Stimulated activated CD4-positive, alpha-beta T cell treated with anti-CD3 and anti-CD28 coated beads, TNF-alpha, amount 100 ng/mL, for 1 hour (primary cell): ENCODE results near the gene AKT2.
"Not testable (repeated sequence)": the region's sequence is repeated elsewhere in the genome, so short reads cannot be mapped to it uniquely, and the experiment has no call there.

Experiments used
- DNase-seq, 3 donors: peaks; one replicate each; pipeline ENCODE4 v3.0.0-alpha.2; 2020; ENCODE audit warnings: low read depth in 3 of 3, low spot score in 1 of 3

Gene AKT2

DNA sequence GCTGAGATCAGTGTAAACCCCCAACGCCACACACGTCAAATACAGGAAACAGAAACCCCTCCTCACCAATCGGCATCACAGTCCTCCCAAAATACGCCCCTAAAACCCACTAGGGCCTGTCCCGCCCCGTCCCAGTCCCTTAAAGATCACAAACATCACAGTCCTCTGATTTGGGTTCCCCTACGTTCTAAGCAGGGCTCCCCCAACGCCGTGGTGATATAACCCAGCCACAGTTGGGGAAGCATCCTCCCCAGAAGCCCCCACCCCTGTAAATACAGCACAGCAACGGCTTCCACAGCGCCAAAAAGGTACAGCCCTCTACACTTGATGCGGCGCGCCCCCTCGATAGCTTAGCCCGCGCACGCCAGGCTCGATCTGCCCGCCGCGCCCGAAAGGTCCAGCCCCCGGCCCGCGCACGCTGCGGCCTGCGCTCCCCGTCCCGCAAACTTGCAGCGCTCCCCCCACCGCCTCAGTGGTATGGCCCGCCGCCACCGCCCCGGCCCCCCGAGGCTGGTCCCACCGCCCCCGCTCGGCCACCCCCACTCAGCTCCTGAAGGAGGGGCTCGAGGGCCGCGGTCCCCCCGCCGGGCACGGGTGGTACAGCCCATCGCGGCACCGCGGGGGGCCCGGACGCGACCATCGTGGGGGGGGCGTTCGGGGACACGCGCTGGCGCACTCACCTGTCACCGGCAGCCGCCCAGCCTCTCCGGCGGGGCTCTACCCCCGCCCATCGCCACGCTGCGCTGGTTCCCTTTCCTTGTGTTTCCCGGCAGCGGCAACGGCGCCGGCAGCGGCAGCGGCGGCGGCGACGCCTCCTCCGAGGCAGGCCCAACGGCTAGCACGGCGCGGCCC, at the start of gene AKT2:
TSS of gene AKT2 (minus strand) at position 845 of the 852 bp plus-strand sequence. CDS start 20,078 bp downstream, outside the sequence.
- DNase-seq: peak; percentile 41 to 60 (median 51)

DNA sequence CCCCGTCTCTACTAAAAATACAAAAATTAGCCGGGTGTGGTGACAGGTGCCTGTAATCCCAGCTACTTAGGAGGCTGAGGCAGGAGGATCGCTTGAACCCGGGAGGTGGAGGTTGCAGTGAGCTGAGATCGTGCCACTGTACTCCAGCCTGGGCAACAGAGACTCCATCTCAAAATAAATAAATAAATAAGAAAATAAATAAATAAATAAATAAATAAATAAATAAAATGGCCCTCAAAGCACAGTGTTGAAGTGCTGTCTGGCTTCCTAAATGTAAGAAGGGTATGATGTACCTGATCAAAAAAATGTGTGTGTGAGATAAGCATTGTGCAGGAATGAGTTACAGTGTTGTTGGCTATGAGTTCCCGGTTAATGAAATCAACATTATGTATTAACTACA, 47.9 kb upstream of the AKT2 start:
- DNase-seq: not testable (repeated sequence)

DNA sequence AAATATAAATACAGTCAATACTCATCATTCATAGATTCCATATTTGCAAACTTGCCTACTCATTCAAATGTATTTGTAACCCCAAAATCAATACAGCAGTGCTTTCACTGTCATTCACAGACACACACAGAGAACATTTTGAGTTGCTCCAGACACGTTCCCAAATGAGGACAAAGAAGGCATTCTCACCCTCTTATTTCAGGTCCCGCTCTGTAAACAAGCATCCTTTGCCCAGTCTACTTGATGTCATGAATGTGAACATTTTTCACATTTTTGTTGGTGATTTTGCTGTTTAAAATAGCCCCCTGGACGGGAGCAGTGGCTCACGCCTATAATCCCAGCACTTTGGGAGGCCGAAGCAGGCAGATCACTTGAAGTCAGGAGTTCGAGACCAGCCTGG, 47.5 kb upstream of the AKT2 start:
- DNase-seq: no peak

GRCh38 chr19:40331052-40331451, 45.9 kb upstream of the AKT2 start:
- DNase-seq: no peak

DNA sequence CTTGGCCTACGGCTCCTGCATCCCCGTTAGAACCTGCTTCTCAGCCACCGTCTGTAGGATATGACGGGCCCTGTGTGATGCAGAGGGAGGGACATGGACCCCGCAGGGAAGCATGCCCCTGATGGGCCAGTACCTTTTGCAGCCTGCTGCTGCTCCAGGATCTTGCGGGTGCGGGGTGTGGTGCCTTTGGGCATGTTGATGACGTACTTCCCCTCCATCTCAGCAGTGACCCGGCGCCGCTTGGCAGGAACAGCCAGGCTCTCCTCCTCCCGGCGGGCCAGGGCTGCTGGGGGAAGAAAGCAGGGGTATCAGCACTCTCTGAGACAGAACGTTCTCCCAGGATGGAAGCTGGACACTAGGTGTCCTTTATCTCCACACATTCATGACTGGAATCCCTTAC, 41.1 kb upstream of the AKT2 start:
- DNase-seq: no peak

DNA sequence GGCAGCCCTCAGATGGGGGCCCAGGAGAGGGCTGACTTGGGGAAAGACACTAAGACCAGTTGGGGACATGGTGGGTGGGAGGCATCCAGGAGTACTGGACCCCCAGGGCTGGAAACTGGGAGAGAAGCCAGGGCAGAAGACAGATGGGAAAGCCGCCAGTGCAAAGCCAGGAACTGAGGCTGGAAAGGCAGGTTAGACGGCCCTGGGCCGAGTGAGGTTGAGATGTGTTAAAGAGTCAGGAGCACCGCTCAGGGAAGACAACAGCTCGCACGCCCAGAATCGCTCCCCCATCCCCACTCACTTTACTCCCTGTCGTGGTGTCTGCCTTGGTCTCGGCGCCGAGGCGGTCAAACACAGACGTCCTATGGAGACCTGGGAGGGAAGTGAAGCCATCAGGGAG, 38.6 kb upstream of the AKT2 start:
- no peak for DNase-seq

GRCh38 chr19:40322951-40323615, 37.9 kb upstream of the AKT2 start:
- DNase-seq: no peak

- no peak for DNase-seq
Observed at GRCh38 chr19:40322271-40322610, 37.1 kb upstream of the AKT2 start.

DNA sequence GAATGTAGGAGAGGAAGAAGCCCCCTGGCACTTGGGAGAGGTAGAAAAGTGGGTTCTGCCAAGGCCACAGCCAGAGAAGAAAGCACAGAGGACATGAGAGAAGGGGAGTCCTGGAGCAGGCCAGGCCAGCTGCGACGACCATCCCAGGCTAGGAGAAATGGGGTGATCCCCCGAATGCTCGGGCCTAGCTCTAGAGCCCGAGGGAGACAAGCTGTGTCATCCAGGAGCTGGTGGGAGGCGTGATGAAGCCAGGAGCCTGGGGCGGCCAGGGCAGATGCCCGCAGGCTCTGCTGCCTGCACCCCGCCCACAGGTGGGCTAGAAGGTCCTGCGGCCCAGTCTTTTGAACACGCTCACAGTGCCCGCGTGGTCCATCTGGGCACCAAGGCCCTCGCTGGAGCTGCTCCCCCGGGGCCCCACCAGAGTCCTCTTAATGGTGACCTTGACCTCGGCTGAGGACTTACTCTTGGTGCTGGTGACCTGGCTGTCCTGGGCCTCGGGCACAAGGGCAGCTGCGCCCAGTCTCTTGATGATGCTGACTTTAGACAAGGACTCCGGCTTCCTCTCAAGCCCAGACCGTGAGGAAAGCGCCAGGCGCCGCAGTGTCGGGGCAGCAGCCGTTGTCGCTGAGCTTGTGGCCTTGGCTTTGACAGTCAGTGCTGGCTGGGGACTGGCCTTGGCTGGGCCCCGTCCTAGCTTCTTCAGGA, 36.6 kb upstream of the AKT2 start:
- no peak for DNase-seq

DNA sequence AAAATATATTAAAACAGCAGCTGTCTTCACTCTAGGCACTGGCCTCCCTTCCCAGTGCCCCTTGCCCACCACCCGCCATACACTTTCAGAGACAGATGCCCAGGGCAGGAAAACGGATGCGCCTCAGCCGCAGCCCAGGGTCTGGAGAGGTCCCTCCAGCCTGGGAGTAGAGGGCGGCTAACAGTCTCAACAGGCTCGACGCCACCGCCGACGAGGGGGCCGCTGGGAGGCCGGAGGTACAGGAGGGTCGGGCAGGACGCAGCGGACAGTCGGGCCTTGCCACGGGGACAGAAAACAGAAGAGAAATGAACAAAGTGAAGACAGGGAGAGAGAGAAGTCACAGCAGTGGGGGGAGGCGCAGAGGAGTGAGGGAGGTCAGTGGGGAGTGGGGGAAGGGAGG, 35.9 kb upstream of the AKT2 start:
- no peak for DNase-seq

DNA sequence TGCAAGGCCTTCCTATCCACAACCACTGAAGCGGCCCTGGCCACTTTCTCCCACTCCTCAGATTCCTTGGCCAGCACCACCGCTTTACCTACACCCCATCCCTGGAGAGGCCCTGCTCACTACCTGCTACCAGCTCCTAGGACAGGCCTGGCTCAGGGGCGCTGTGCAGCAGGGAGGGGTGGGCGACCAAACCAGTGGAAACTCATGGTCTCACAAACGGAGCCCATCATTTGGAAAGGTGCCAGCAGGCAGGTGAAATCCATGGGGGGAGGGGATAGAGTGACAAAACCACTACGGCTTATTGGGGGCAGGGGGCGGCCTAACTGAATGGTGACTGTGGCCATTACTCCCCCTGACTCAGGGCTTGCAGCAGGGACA, 35.4 kb upstream of the AKT2 start:
- no peak for DNase-seq

- no peak for DNase-seq
Observed at GRCh38 chr19:40317338-40317737, 32.2 kb upstream of the AKT2 start.

GRCh38 chr19:40315812-40316470, 30.8 kb upstream of the AKT2 start:
- DNase-seq: no peak

DNA sequence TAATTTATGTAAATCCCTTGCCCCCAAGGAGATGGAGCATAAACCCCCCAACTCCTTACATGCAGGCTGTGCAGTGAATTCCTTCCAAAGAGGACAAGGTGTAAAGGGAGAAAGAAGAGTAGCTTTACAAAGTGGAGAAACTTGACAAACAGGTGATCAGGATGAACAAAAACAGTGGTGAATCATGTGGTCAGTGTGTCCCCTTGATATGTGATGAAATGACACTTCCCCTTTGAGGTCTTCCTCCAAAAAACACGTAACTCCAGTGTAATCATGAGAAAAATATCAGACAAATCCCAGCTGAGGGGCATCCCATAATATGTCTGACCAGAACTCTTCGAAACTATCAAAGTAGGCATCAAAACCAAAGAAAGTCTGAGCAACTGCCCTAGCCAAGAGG, 29.5 kb upstream of the AKT2 start:
- no peak for DNase-seq

GRCh38 chr19:40313229-40313983, 28.3 kb upstream of the AKT2 start:
- no peak for DNase-seq

DNA sequence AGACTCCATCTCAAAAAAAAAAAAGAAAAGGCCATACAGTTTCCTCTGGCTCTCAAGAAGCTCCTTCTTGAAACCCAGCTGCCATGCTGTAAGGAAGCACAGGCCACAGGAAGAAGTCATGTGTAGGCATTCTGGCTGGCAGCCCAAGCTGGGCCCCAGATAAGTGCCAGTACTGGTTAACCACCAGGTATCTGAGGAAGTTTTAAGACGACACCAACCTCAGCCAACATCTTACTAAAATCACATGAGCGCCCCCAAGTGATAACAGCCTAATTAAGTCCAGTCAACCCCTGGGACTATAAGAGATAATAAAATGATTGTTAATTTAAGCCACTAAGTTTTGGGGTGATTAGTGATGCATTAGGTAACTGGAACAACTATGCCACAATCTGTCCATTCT, 27.4 kb upstream of the AKT2 start:
- no peak for DNase-seq

DNA sequence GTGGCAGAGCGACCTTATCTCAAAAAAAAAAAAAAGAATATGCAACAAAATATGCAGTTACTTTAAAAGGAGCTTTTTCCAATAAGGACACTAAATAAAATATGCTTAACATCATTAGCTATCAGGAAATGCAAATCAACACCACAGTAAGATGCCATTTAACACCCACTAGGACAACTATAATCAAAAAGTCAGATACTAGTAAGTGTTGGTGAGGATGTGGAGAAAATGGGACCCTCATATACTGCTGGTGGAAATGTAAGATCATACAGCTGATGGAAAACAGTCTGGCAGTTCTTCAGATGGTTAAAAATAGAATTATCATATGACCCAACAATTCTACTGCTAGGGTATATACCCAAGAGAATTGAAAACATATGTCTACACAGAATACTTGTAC, 24.5 kb upstream of the AKT2 start:
- DNase-seq: no peak

DNA sequence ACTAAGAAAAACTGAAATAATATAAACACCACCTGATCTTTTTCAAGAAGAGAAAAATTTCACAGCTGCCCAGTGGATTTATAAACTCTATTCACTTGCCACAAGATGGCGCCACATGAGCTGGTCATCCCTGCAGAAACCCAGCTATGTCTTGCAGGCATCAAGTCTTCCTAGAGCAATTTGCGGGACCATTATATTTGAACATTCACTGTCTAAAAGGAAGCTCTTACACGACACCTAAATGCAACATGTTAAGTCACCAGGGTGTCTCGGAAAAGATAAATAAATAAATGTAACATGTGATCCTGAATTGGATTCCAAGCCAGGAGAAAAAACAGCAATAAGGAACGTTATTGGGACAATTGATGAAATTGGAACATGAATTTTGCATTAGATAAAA, 20.3 kb upstream of the AKT2 start:
- peak; percentile 38 to 43 (median 38) for DNase-seq

DNA sequence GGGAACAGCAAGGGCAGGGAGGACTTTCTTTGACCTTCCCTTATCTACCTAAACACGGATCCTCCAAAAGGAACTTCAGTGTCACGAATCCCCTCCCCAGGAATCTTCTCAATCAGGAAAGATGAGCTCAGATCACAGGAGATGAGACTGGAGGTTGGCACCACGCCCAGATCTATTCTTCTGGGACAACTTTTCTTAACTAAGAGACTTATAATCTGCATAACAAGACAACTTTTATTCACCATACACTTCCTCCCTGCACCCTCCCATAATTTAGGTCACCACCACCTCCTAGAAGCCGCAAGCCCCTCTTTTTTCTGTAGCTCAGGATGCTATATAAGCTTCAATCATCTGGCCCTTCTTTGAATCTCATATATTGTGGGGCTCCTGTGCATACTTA, 19.2 kb upstream of the AKT2 start:
- DNase-seq: no peak

- no peak for DNase-seq
Observed at GRCh38 chr19:40303765-40304164, 18.6 kb upstream of the AKT2 start.
